ENCODE results near the gene ASB7.
"Not testable (repeated sequence)": the region's sequence is repeated elsewhere in the genome, so short reads cannot be mapped to it uniquely, and the experiment has no call there.

The ASB7 gene

DNA sequence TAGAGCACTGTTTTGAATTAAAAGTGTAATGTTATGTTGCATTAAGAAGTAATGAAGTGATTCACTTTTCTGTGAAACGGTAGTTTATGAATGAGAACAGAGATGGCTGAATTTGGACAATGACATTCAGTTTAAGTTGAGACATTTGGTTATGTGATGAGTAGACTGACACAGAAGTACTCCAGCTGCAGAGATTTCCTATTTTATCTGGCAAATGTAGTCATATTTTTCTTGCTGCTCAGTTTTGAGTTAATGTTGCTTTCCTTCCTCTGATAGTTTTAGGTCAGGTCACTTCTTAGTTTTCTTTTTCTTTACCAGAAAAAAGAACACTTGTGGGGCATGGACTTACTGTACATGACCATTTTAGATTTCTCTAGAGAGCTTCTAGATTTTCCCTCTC lies 51.2 kb downstream of the ASB7 start:
- DNase-seq = no peak

DNA sequence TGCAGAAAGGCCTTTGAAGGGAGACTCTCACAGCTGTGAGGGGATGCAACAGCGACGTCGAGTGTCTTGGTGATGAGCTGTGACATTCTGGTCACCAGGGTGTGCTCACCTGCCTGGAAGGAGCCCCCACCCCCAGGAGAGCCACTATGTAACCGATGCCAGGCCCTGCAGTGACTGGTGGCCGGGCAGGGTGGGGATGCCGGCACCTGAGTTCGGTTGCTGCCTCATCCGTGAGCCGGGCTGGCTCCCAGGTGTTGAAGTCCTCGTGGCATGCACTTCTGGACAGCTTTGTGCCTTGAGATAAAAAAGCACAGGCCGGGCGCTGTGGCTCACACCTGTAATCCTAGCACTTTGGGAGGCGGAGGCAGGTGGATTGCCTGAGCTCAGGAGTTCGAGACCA lies 56.5 kb downstream of the ASB7 start:
- DNase-seq = no peak

DNA sequence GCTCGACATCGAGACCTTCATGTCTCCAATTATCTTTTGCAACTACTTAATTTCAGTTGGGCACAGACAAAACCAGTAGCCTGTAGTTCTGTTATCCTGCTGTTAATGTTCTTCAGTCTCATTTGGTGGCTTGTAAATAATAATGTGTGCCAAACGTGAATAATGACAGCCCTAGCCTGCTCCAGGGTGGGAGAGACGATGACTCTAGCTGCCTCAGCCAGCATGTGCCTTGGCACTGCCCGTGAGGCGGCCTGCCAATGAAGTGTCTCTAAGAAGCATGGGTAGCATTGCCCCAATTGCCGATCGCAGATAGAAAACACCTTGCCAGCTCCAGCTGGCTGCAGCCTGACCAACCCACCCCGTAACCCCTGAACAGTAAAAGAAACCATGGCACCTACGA lies 58.8 kb downstream of the ASB7 start:
- no peak for DNase-seq

DNA sequence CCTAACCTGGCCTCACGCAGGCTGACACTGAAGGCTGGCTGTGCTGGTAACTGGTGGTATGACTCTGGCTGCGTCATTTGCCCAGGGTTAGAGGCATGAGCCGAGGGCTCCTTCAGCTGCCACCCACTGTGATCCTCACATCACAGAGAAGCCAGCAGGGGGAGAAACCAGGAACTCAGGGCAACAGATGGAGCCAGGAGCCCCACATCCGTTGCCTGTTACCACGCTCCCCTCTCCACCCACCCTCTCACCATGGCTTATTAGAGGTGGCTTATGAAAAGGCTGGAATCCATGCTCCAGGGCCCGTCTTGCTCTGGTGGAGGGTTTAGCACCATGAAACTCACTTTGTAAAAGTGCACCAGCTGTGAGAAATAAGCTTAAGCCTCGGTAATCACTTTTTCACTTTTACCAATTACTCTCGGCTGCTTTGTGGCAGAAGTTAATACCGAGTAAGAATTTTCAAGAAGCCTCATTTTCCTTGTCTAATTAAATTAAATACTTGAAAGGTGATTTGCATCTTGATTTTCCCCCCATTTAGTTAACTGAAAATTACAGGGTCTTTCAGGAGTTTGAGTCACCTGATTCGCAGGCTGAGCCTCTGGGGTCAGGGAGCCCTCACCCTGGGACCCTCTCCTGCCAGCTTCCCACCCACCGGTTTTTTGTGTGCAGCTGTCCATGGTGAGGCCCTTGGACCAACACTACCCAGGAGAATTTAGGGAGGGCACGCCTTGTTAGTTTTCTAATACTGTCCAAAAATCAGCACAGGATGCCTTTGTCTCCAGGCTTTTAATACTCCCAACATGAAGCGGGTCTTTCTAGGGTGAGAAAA lies 60.9 kb downstream of the ASB7 start:
- no peak for DNase-seq

DNA sequence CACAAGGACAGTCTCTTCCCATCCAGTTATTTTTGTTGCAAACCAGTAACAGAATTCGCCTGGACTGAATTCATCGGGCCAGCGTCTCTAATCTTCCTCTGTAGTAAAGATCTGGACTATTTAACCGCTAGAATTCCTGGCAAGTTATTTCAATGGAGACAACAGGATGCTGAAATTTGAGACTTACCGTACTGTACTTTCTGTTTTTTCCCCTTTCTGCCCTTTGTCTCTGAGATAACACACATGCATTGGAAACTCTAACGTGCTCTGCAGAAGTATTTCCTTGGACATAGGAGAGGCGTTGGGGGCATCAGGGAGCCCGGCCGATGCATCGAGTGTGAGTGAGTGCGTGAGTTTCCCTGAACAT lies 61.5 kb downstream of the ASB7 start:
- no peak for DNase-seq

DNA sequence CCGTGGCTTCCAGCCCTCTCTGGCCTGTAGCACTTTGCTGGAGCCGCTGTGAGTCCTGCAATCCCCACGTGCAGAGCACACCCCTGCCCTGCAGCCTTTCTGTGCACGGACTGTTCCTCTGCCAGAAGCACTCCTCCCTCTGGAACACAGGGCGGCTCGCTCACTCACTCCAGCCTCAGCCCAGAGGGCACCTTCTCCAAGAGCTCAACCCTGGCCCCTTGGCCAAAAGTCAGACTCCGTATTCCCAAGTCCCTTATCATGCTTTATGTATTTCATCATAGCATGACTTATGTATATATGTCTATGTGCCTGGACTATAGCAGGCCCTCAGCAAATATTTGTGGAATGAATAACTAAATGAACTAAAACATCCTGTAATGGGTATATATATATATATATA lies 63.2 kb downstream of the ASB7 start:
- no peak for DNase-seq

DNA sequence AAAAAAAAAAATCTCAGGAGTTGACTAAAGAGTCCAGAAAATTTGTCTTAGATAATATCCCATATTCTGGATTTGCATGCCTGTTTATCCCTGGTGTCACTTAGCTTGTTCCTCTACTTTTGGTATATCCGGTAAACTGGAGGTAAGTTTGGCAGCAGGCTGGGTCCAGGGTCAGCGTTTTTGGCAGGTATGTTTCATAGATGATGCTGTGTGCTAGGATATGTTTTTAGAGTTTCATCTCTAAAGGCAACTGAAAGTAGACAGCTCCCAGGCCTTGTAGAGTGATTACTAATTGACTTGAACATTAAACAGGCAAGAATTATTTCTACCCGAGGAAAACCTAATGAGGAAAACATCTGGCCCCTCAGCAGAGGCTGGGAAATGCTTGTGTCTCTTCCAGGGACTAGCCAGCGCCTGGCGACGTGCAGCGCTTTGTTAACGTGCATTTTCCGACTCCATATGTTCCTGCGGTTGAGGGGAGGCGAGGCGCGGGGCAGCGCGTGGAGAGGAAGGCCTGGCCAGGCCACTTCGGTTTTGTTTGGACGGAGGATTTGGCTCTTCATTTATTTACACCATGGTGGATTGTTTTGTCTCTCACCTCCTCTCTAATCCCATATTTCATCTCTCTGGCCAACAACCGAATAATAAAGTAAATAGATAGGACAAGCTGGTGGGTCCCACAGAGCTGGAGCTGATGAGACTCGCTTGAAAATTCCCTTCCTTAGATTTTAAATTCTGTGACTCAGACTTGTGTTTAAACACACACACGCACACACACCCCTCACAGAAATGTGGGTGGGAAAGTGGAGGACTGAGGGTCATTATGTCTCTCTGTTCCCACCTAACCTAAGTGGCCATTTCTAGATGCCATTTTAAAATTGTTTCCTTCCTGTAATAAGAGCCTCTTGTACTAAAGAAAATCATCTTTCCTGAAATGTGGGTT lies 65.3 kb downstream of the ASB7 start:
- no peak for DNase-seq

DNA sequence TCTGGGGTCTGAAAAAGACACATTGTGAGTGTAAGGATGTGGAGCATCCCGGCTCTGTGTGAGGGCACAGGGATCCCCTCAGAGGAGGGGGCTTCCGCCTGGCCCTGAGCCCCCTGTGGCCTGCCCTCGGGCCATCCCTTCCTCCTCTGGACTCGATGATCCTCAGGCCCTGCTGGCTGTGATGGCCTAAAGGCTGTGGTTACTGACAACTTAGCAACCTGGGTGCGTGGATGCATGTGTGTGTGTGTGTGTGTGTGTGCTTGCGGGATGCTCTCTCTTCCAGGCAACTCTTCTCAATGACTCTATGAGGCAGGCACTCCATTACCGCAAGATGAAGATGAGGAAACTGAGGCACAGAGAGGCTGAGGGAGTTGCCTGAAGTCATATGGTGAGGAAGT lies 66.0 kb downstream of the ASB7 start:
- no peak for DNase-seq

DNA sequence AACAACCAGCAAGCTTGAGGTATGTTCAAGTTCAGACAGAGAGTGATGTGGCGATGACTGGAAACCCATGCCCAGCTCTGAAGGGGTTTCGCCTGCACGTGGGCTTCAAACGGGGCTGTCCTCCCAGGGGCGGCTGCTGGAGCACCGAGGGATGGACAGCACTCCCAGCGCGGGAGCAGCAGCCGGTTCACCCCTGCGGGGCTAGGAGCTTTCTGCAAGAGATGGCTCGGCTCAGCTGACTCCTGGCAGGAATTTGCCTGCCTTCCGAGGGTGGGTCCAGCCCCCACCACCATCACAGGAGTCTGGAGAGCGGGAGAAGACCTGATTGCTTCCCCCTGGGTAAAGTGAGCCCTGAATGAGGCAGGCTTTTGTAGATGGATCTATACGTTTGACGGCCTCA lies 66.9 kb downstream of the ASB7 start:
- no peak for DNase-seq

DNA sequence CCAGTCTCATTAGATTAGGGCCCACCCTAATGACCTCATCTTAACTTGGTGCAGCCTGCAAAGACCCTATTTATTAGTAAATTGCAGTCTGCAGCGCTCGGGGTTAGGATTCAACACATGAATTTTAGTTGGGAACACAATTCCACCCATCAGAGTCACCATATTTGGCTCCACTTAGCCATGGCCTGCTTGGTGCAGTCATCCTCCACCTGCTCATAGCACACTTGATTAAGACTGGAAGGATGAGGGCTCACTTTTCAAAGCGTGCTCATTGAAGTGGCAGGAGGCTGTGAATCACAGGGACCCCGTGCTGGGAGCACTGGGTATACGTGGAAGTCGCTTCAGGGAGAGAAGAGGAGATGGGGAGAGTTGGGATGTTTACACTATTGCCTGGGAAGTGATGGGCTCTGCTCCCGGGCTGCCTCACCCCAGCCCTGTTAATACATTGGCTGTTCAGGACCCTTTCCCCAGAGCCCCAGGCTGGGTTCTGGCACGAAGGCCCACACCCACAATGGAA lies 68.2 kb downstream of the ASB7 start:
- DNase-seq = no peak

DNA sequence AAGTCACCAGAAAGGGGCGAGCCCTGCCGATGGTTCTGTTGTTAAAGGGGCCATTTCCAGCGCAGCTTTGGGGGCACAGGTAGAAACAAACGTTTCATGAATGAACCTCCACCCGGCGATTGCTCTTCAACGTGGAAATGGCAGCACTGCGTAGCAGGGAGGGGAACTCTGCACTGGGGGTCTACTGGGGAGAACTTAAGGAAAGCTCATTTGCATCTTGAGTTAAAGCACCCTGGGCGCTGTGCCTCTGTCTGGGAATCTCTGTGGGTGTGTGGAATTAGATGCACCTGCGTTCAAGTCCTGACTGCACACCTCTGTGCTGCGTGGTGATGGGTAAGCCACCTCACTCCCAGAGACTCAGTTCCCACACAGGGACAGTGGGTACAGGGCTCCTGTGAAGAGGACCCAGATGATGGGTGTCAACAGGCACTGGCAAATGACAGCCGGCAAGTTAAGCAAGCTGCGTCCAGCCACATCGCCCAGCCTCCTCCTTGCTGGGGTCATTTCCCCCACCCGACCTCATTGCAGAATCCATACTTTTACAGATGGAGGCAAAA lies 68.8 kb downstream of the ASB7 start:
- no peak for DNase-seq

DNA sequence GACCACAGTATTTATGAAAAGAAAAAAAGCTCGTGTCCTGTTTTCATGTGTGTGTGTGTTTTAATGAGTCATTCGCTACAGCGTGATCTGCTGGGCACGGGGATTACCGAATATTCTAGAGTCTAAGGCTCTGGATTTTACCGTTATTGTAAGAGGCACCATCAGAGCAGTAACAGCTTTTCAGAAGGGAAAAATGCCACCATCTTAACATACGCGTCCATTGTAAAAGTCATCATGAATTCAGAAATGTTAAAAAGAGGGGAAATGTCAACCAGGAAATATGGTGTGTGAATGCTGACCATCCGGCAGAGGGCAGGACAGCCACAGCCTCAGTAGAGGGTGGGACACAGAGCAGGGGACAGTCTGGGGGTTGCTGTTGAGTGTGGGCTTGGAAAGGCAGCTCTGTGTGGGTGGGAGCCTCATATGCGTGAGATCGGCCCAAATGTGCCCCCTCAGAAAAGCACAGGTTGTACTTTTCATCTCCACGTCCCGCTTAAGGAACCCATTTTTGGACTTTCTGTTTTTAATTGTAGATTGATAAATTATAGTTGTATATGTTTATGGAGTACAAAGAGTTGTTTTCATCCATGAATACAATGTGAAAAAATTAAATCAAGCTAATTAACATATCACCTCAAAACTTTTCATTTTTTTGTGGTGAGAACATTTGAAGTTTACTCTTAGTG lies 69.6 kb downstream of the ASB7 start:
- no peak for DNase-seq

DNA sequence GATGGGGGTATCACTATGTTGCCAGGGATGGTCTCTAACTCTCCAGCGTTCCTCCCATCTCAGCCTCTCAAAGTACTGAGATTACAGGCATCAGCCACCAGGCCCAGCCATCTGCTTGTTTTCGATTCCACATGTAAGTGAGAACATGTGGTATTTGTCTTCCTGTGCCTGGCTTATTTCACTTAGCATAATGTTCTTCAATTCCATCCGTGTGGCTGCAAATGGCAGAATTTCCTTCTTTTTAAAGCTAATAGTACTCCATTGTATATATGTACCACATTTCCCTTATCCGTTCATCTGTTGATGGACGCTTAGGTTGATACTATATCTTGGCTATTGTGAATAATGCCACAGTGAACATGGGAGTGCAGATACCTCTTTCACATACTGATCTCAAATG lies 70.6 kb downstream of the ASB7 start:
- no peak for DNase-seq

DNA sequence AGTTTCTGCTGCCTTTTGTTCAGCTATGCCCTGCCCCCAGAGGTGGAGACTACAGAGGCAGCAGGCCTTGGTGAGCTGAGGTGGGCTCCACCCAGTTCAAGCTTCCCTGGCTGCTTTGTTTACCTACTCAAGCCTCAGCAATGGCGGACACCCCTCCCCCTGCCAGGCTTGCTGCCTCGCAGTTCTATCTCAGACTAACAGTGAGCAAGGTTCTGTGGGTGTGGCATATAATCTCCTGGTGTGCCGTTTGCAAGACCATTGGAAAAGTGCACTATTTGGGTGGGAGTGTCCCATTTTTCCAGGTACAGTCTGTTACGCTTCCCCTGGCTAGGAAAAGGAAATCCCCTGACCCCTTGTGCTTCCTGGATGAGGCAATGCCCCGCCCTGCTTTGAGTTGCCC lies 76.8 kb downstream of the ASB7 start:
- not testable (repeated sequence) for DNase-seq

DNA sequence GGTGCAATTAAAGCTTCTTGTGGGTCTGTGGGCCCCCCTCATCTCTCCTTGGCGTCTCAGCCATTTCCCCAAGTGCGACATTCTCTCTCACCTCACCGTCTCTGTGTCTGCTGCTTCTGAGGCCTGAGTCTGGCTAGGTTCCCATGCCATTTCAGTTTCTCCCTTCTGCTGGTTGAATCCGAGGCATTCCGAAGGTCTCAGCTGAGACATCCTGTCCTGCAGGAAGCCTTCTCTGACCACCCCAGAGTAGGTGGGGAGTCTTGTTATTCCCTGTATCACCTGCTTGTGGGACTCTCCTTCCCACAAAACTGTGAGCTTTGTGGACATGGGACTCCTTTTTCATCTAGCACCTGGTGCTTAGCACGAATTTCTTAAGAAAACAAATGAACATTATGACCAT lies 78.3 kb downstream of the ASB7 start:
- DNase-seq = no peak

DNA sequence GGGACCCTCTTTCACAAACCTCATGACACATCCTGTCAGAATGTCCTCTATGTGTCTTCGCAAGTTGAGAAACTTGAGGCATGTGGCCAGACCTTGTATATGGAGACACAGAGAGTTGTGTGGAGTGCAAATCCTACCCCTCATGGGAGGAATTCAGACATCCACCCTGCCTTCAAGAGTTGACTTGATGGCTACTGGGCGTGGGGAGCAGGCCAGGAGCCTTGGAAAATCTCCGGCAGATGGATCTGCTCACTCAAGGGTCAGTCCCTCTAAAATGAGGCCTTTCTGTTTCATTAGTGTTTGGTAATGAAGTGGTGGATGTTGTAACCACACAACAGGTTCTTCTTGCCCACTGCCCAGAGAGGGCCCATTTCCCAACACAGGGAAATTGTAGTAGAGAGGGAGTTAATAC lies 79.0 kb downstream of the ASB7 start:
- DNase-seq = no peak

DNA sequence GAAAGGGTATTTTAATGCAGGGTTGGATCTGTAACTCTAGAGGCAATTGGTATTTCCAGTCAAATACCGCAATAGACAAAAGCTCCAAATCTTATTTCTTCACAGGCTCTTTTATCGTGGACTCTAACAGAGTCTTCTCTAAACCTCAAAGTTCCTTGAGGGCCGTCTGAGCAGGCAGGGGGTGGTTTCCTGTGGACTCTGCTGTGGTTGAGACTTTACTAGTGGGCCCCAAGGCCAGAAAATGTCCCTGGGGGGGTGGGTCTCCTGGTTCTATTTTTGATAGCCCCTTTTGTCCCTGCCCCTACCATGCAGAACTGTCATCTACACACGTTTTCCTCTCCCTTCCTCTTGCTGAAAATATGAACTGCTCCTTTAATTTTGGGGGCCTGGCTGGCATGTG lies 80.1 kb downstream of the ASB7 start:
- DNase-seq = no peak

DNA sequence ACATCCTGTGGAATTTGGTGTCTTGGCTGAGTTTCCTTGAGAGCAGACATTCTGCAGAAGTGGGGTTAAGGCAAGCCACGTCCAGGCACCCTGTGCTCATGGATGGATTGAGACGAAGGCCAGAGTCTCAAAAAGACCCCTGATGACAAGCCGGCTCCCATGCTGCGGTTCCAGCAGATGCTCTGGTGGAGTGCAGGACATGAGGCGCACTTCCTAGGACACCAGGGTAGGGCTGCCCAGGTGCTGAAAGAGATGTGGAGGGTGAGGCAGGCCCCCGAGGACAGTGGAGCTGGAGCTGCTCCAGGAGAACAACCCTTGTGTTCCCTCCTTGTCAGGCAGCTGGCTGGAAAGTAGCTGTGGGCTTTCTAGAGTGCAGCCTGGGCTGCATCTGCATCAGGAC lies 81.0 kb downstream of the ASB7 start:
- DNase-seq = no peak

DNA sequence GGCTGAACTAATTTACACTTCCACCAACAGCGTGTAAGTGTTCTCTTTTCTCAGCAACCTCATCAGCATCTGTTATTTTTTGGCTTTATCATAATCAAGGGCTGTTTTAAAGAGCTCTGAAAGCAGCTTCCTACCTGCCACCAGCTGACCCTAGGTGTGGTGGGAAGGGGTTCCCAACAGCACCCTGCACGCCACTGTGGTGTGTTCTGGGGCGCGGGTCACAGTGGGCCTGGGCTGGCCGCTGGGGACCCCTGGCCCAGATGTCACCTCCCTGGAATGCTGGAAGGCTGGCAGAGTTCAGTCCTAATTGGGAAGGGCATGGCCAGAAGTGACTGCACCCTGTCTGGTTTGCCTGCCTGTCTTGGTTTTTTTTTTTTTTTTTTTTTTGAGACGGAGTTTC lies 82.2 kb downstream of the ASB7 start:
- DNase-seq = no peak

DNA sequence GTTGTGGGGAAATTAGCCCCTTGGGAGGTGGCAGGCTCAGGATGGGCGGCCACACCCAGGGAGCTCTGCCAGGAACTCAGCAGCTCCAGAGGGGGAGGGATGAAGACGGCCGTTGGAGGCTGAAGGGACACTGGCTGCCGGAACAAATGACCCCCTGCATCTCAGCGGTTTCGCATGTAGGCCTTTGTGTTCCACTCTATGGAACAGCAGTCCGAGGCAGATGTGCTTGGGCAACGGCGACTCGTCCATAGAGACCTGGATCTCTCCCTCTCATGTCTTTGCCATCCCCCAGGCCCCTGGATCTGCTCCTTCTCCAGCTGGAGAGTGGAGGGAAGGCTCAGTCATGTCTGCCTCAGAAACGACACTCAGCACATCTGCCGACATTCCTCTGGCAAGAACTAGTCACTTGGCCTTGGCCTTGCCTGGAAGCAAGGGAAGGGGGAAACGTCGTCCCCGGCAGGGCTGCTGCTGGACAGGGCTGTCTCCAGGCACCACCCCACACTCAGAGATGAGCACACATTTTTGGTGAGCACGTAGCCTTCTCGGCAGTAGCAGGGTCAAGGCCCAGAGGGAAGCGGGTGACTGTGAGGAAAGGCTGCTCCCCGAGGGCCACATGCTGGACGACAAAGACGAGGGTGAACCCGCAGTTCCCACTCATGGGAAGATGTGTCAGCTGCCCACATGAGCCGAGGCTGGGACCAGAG lies 83.8 kb downstream of the ASB7 start:
- no peak for DNase-seq

DNA sequence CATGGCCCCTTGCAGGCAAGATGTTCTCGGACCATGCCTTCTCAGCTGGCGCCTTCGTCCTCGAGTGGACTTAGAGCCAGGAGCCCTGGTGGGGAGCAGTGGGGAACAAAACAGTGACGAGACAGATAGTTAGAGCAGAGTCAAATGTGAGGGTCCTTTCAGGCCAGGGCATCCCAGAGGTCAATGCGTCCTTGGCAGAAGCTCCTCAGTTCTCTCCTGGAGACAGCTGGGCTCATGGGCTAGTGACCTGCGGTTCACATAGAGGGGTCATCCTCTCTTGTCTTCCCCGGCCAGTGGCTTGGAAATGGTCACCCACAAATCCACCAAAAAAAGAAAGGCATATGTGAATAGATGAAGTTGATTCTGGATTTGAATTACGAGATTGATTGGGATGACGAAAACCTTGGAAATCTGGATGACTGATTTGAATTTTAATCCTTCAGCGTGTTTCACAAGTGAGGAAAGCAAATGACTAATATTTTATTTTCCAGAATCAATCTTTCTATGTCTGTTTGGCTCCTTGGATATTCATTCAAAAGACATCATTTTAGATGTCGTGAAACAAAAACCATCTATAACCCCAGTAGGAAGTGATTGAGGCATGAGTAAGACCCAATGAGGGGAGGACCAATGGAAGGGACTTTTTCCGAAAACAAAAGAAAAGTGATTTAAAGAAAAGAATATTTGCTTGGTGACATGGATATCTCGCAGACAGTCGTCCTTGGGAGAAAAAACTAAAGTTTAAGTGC lies 84.5 kb downstream of the ASB7 start:
- no peak for DNase-seq

All from activated CD4-positive, CD25-positive, alpha-beta regulatory T cell treated with anti-CD3 and anti-CD28 coated beads, Interleukin-2, amount 50 U/mL, for 72 hours (primary cell).